D721Med (cell line): ENCODE data around the gene OR52E4.

Experiments used
- DNase-seq: peaks from one replicate; pipeline ENCODE4 v3.0.0; 2011; ENCODE audit warnings: low spot score; ENCODE audit not compliant: insufficient read length
- FAIRE-seq: peaks from 2 replicates; lab custom pipeline; 2011; peaks lifted over from hg19 to GRCh38; lab: Jason Lieb, UNC
- CTCF ChIP-seq: IDR thresholded peaks from 2 replicates; pipeline ENCODE4 v1.5.1; 2012; ENCODE audit warnings: mild to moderate bottlenecking, control low read depth; ENCODE audit not compliant: insufficient read depth; ENCODE audit errors: missing control alignments

OR52E4 gene

GRCh38 chr11:5880329-5880728, at the start of gene OR52E4:
Gene OR52E4 (plus strand): TSS chr11:5880629. CDS start chr11:5884293, 3,664 bp downstream.
- TF ChIP-seq CTCF, result no peak
- no peak for FAIRE-seq
- DNase-seq, result no peak

- no peak for FAIRE-seq
- DNase-seq, result no peak
These were observed 49.1 kb upstream of the OR52E4 start for GRCh38 chr11:5831196-5831829.

GRCh38 chr11:5833446-5833845, 47.0 kb upstream of the OR52E4 start:
- FAIRE-seq, result no peak

More at GRCh38 chr11:5831196-5831829, 49.1 kb upstream of the OR52E4 start:
- no peak for TF ChIP-seq CTCF

GRCh38 chr11:5837695-5838094, 42.7 kb upstream of the OR52E4 start:
- DNase-seq (no peak), FAIRE-seq (no peak)
- no peak for TF ChIP-seq CTCF

More at GRCh38 chr11:5833446-5833845, 47.0 kb upstream of the OR52E4 start:
- no peak for TF ChIP-seq CTCF
- no peak for DNase-seq

- no peak for FAIRE-seq
- DNase-seq, result no peak
- TF ChIP-seq CTCF, result no peak
These were observed 38.6 kb upstream of the OR52E4 start, which contains the start of gene OR52E6 for GRCh38 chr11:5841797-5842196. Gene OR52E6 (minus strand): TSS chr11:5841897. CDS start chr11:5841897, 0 bp downstream.

- TF ChIP-seq CTCF, result no peak
- DNase-seq, result no peak
- no peak for FAIRE-seq
These were observed 33.7 kb upstream of the OR52E4 start for GRCh38 chr11:5846701-5847100.

- no peak for DNase-seq
- FAIRE-seq, result no peak
These were observed 32.7 kb upstream of the OR52E4 start for GRCh38 chr11:5847711-5848110.

More at GRCh38 chr11:5847711-5848110, 32.7 kb upstream of the OR52E4 start:
- no peak for TF ChIP-seq CTCF
